ENCODE results near the gene CHRM4.

CHRM4 gene

DNA sequence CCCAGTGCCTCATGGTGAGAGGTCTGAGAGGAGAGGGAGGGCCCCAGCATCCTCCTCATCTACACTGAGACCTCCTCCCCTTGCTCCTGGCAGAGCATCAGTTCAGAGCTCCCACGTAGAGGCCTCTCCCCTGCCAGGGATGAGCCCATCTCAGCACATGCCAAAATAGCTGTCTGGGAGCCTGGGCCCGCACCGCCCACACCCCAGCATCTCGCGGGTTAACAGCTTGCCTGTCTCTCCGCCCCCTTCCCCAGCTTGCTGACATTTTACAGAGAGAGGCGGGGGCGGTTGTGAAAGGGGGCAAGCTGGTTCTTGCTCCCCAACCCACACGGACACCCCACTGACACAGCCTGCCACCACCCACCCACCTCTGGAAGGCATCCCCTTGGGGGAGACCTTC, 37.9 kb downstream of the CHRM4 start:
- Mint-ChIP-seq H3K4me3 (peak overlapping the region; percentile 89 to 90), H3K27ac (peak overlapping the region in 1 of 2 donors; percentile 54), H3K4me1 (peaks cover 98% of the 10 kb centered on the region), H3K27me3 (no peaks in the 10 kb centered on the region), H3K9me3 (no peaks in the 10 kb centered on the region)
- ATAC-seq (peak; percentile 43), DNase-seq (peak; percentile 52 to 69)

DNA sequence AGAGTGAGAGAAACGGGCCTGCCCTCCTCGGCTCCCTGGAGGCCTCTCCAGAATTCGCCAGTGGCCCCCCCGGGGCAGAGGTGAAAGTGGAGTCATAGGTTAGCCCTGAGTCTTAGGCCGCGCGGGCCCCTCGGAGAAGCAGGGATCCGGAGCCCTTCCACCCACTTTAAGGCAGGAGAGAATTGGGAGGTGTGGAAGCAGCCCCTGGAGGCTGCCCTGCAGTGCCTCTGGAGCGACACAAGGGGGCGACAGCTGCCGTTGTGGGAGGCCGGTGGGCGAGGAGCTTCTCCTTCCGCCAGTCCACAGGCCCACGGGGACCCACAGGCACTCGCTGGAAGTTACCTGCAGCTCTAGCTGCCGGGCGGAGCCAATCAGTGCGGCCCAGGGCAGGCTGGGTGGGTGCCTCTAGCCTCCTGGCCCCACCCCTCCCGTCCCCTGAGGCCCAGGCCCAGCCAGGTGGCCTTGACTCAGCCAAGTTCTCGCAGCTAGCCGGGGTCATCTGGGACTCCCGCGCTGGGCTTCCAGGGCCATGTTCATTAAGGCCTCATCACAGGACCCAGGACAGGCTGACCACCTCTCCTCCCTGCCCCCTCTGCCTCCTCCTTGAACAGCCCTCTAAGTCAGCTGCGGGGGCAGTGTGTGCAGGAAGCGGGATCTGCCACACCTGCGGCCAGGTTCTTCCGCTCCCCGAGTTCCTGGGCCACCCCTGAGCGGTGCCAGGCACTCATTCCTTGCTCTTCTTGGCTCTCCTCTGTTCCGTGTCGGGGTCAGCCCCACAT, 39.3 kb downstream of the CHRM4 start:
- Mint-ChIP-seq H3K9me3 (no peaks in the 10 kb centered on the region), H3K4me3 (peak overlapping the region; percentile 89 to 90), H3K4me1 (peaks cover 91% of the 10 kb centered on the region), H3K27ac (peak overlapping the region; percentile 94 to 96), H3K27me3 (no peaks in the 10 kb centered on the region)
- DNase-seq (peak; percentile 86 to 88), ATAC-seq (peak; percentile 73)

DNA sequence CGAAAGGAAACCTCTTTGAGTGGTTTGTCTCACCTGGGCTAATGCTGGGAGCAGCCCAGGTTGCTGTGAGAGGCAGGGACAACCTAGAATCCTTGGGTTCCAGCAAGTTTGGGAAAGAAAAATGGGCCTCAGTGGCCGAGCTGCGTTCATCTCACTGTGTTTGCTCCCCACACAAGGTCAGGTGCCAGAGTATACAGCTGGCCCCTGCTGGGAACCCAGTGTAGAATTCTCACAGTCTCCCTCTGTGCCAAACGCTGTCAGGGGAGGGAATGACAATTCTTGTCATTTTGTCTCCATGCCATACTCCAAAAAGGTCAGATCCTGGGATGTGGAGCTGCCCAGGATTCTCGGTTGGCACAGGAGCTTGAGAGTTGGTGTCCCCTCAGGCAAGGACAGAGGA, 40.0 kb downstream of the CHRM4 start:
- H3K4me1 Mint-ChIP-seq = peaks cover 90% of the 10 kb centered on the region
- no peak for ATAC-seq
- no peaks in the 10 kb centered on the region for H3K27me3 Mint-ChIP-seq
- no peaks in the 10 kb centered on the region for H3K9me3 Mint-ChIP-seq
- H3K27ac Mint-ChIP-seq = peak overlapping the region; percentile 72 to 96
- DNase-seq = no peak
- peak overlapping the region; percentile 89 to 90 for H3K4me3 Mint-ChIP-seq

DNA sequence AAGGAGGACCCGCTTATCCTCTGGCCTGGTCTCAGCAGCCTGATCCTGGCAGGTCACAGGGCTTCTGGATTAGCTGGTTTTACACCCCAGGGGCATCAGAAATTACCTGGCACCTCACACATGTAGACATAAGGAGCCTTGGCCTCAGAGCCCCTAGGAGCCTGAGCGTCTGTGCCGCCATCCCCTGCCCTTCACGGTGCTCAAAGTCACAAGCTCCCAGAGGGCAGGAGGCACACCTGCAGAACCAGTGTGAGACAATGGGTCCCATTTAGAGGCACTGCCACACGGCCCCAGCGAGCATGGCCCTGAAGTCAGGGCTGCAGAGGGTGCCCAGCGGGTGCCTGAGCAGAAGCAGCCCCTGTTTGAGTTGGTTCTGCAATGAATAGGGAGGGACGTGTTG, 40.4 kb downstream of the CHRM4 start:
- no peak for ATAC-seq
- Mint-ChIP-seq H3K4me3 (peak overlapping the region; percentile 89 to 90), H3K4me1 (peaks cover 90% of the 10 kb centered on the region), H3K27me3 (no peaks in the 10 kb centered on the region), H3K9me3 (no peaks in the 10 kb centered on the region), H3K27ac (peak overlapping the region in 1 of 2 donors; percentile 96)
- no peak for DNase-seq

DNA sequence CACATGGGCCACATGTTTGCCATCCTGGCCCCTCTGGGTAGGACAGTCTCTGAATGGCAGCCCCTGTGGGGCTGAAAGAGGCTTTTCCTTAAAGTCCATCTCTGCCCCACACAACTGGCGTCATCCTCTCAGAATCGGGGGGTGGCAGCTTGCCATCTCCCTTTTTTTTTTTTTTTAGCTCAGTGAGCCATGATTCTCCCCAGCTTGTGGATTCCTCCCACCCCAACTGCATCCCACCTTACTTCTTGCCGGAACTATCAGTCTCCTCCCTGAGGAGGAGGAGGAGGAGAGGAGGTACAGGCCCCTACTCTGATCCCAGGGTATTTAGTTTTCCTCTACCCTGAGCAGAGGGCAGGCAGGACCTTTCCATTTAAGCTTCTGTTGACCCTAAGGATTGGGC, 40.9 kb downstream of the CHRM4 start:
- H3K9me3 Mint-ChIP-seq = no peaks in the 10 kb centered on the region
- ATAC-seq (no peak), DNase-seq (no peak)
- no peak overlapping the region for H3K27ac Mint-ChIP-seq
- peak overlapping the region; percentile 20 to 90 for H3K4me3 Mint-ChIP-seq
- H3K4me1 Mint-ChIP-seq = peaks cover 90% of the 10 kb centered on the region
- no peaks in the 10 kb centered on the region for H3K27me3 Mint-ChIP-seq

DNA sequence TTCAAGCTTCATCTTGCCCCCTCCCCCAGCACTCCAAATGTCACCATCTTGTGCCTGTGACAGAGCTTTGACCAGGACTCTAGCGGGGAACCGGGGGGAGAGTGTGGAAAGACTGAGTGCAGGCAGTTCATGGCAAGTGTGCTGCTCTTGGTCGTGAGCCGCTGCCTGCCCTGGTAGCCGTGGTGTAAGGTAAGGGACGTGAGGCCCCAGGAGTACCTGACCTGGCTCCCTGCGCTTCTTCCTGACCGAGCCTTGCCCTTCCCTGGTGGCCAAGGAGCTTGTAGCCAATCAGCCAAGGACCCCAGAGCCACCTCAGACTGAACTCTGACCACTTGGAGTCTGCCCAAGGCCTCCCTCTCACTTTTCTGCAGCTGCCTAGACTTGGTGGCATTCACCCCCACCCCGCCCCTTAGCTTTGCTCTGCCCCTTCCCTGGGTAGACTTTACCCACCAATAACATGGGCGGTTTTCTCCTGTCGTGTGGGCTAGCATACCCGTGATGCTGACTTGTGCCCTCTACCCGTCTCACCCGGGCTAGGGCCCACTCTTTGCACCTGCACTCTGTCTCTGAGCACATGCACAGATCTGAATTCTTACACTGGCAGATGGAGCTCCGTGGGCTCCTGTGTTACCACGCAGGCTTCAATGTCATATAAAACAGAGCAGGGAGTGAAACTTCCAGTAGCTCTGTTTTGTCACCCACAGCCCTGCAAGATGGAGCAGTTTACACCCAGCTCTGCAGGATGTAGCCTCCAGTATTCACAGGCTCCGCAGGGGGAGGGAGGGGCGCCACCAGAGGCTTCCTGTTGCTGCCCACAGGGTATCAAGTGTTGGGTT, 42.8 kb downstream of the CHRM4 start:
- H3K4me3 Mint-ChIP-seq = peak overlapping the region; percentile 93 to 96
- no peaks in the 10 kb centered on the region for H3K27me3 Mint-ChIP-seq
- peak in 1 of 2 donors; percentile 76 for DNase-seq
- no peaks in the 10 kb centered on the region for H3K9me3 Mint-ChIP-seq
- H3K4me1 Mint-ChIP-seq = peaks cover 90% of the 10 kb centered on the region
- H3K27ac Mint-ChIP-seq = peak overlapping the region; percentile 84 to 91
- peak; percentile 63 for ATAC-seq

DNA sequence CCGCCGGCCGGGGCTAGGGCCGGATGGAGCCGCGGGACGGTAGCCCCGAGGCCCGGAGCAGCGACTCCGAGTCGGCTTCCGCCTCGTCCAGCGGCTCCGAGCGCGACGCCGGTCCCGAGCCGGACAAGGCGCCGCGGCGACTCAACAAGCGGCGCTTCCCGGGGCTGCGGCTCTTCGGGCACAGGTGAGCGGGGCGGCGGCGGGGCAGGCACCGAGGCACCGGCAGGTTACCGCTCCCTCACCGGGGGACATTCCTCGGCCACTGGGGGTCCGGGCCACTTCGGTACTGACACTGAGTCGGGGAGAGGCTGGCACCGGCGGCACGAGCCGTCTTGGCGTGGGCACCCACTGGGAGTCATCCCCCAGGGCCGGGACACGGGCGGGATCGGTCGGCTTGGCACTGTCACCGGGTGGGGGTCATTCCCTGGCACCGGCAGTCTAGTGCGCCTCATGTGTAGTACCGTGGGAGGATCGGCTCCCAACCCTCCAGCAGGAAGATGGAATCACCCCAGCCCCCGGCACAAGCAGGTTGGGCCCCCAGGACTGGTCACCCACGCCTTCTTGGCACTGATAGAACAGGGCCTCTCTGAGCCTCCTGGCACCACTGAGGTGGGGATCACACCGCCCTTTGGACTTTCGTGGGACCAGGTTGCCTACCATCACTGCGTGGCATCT, 43.8 kb downstream of the CHRM4 start:
- Mint-ChIP-seq H3K4me1 (peaks cover 87% of the 10 kb centered on the region), H3K27ac (peak overlapping the region in 1 of 2 donors; percentile 29)
- peak; percentile 0 for ATAC-seq

DNA sequence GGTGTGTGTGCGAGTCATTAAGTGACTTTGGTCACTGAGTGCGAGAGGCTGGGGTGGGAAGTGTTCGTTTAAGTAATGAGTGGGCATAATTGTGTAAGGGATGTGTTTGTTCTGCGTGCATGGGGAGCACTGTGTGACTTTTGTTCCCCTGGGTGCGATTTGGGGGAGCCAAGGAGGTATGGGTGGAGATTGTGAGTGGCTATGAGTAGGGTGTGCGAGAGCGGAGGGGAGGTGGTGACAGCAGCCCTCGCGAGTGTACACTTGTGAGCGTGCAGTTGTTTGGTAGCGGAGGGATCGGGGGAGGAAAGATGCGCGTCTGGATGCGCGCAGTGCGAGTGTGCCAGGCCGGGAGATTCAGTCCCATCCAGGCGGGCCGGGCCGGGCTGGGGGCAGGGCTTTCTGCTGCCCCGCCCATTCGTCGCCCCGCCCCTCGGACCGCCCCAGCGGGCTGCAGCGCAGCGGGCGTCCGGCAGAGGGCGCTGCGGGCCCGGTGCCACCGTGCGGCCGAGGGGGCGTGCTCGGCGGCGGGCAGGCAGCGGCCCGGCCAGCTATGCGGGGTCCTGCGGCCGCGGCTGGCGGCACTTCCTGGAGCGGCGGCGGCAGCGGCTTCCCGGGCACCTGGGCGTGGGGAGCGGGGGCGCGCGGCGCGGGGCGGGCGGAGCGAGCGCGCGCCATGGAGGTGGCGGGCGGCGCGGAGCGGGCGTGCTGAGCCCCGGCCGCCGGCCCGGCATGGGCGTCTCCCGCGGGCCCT, 44.5 kb downstream of the CHRM4 start, which contains the start of gene DGKZ:
Gene DGKZ (plus strand): TSS at position 578 of the 751 bp plus-strand sequence. CDS start 197 bp downstream, outside the sequence.
- Mint-ChIP-seq H3K27ac (peak within 1 kb of the TSS; percentile 26 to 66), H3K4me1 (peaks cover 87% of the 10 kb centered on the region), H3K27me3 (no peaks in the 10 kb centered on the region), H3K4me3 (peak within 1 kb of the TSS; percentile 93 to 96), H3K9me3 (no peaks in the 10 kb centered on the region)
- ATAC-seq (peak; percentile 74), DNase-seq (peak; percentile 91 to 96)

More for the DNA sequence above, 43.8 kb downstream of the CHRM4 start:
- DNase-seq = peak in 1 of 2 donors; percentile 38
- Mint-ChIP-seq H3K9me3 (no peaks in the 10 kb centered on the region), H3K4me3 (peak overlapping the region; percentile 93 to 96), H3K27me3 (no peaks in the 10 kb centered on the region)

DNA sequence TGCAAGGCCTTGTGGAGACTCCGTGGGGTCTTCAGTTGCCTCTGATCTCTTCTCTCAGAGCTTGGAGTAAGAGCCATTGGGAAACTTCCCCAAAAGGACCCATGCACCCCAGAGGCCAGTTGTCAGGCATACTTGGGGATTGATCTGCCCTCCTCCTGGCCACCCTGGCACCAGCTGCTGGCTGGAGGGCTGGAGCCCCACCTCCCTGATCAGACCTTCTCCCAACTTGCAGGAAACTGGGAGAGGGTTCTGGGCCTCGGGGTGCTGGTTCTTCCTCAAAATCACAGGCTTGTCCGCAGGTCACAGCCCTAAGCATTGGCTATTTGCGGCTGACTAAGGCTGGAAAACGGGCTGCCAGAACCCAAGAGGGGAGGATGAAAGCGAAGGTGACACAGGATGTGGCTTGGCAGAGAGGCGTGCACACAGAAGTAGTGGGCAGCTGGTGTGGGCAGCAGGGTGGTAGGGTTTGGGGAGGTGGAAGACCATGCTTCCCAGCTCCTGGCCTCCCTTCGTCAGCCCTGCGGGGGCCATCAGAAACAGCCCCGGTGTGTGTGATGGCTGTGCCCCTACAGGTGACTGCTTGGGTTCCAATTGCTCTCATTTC, 45.6 kb downstream of the CHRM4 start:
- peak overlapping the region; percentile 82 to 84 for H3K4me3 Mint-ChIP-seq
- peaks cover 87% of the 10 kb centered on the region for H3K4me1 Mint-ChIP-seq
- H3K27me3 Mint-ChIP-seq = no peaks in the 10 kb centered on the region
- DNase-seq = peak in 1 of 2 donors; percentile 52
- H3K9me3 Mint-ChIP-seq = no peaks in the 10 kb centered on the region
- peak overlapping the region in 1 of 2 donors; percentile 3 for H3K27ac Mint-ChIP-seq
- ATAC-seq = peak; percentile 19

DNA sequence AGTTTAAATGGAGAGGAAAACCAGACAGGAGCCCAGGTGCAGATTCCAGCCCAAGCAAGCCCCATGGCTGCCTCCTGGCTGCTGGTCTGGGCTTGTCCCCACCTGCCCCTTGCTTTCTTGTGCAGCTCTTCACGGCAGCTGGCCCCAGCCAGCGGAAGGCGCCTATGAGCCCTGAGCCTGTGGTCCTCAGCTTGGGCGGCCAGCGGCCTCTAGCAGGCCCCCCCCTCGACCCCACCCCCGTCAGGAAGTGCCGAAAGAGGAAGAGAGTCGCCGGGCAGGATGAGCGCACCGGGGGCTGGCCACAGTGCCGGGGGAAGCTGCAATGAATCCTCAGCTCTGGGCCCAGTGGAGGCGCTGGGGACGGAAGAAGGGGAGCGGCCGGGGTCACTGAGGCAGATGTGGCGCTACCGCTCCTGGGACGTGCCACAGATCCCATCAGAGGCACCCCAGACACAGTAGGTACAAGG, 46.4 kb downstream of the CHRM4 start:
- Mint-ChIP-seq H3K27me3 (no peaks in the 10 kb centered on the region), H3K9me3 (no peaks in the 10 kb centered on the region), H3K4me3 (peak overlapping the region; percentile 82 to 84), H3K27ac (peak overlapping the region in 1 of 2 donors; percentile 78), H3K4me1 (peaks cover 80% of the 10 kb centered on the region)
- no peak for ATAC-seq
- DNase-seq = no peak

DNA sequence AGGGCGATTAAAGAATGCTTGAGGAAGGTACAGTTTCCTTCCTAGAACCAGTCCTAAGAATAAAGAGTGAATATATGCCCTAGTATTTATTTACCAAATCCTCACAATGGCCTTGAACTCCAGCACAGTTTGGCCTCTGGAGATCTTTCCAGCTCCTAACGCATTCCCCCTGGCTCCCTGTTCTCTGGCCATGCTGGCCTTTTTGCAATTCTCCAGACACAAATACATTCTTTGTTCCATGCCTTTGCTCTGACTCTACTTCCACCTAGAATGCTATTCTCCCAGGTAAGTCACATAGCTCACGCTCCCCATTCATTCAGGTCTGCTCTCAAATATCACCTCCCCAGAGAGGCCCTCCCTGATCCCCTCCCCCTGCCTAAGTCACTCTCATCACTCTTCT, 48.1 kb downstream of the CHRM4 start:
- Mint-ChIP-seq H3K9me3 (no peaks in the 10 kb centered on the region), H3K4me1 (peaks cover 70% of the 10 kb centered on the region), H3K4me3 (no peak overlapping the region), H3K27me3 (no peaks in the 10 kb centered on the region), H3K27ac (no peak overlapping the region)
- DNase-seq (no peak), ATAC-seq (no peak)

DNA sequence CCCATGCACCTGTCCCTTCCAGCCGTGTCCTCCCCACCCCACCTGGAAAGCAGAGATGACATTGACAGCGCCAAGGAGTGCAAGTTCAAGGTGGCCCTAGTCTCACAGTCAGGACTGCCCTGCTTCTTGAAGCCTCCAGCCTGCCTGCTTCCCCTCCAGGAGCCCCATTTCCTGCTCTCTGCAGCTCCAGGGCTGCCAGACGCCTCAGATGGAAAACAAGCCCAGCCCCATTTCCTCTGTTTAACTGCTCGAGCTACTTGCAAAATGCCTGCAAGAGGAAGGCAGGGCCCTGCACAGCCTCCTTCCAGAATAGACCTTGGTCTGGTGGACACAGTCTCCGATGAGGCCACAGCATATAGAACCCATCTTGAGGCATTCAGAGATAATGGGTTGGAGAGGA, 49.3 kb downstream of the CHRM4 start:
- H3K9me3 Mint-ChIP-seq = no peaks in the 10 kb centered on the region
- DNase-seq = no peak
- H3K4me1 Mint-ChIP-seq = peaks cover 77% of the 10 kb centered on the region
- no peaks in the 10 kb centered on the region for H3K27me3 Mint-ChIP-seq
- ATAC-seq = no peak
- H3K27ac Mint-ChIP-seq = no peak overlapping the region
- no peak overlapping the region for H3K4me3 Mint-ChIP-seq

DNA sequence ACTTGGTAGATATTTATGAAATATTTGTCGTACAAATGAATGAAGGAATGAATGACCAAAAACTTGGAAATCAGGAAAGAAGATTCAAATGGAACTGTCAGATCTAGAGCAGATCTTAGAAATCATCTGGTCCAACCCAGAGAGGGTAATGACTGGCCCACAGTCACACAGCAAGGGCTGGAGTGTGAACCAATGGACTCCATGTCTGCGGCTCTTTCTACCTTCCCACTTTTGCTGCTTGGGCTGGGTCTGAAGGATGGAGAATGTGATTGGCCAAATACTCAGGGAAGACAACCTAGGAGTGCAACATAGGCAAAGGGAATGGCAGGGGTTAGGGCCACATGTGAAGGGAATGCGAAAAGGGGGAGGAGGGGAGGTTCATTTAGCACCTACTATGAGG, 50.1 kb downstream of the CHRM4 start:
- H3K4me1 Mint-ChIP-seq = peaks cover 70% of the 10 kb centered on the region
- H3K9me3 Mint-ChIP-seq = no peaks in the 10 kb centered on the region
- DNase-seq (no peak), ATAC-seq (no peak)
- no peak overlapping the region for H3K4me3 Mint-ChIP-seq
- H3K27ac Mint-ChIP-seq = no peak overlapping the region
- H3K27me3 Mint-ChIP-seq = no peaks in the 10 kb centered on the region

DNA sequence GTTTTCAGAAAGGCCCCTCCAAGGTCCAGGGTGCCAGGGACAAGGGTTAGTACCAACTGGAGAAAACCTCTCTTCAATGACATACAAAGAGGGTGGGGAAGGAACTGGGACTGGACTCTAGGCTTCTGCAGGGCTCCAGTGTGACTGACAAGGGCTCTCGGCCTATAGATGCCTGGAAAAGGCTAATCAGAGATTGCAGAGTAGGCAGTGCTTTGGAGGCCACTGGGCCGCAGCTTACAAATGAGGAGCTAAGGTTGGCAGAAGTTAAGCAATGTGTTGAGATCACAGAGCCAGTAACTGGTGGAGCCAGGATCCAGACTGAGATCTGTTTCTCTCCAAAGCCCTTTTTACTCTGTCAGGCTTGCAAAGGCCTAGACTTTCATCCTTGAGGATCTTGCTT, 51.8 kb downstream of the CHRM4 start:
- DNase-seq = no peak
- Mint-ChIP-seq H3K27ac (no peak overlapping the region), H3K4me3 (no peak overlapping the region), H3K9me3 (no peaks in the 10 kb centered on the region), H3K27me3 (no peaks in the 10 kb centered on the region), H3K4me1 (peaks cover 68% of the 10 kb centered on the region)
- no peak for ATAC-seq

Measured in stimulated activated naive CD8-positive, alpha-beta T cell treated with anti-CD3 and anti-CD28 coated beads, Interleukin-15, amount 100 ng/mL, for 72 hours (primary cell).